A549 (cell line): ENCODE data around the gene MAML1.

ENCODE experiments used
- CTCF ChIP-seq: fragments of >200 bp; sonication (Bioruptor Twin); formaldehyde crosslinking; IDR thresholded peaks from 3 replicates; pipeline ENCODE4 v1.5.1; 2016
- MAZ ChIP-seq: fragments of 150-350 bp; IDR thresholded peaks from 2 replicates; pipeline ENCODE4 v1.6.1; 2014; ENCODE audit warnings: antibody characterized with exemption, low read depth, low read length, borderline replicate concordance
- POLR2A ChIP-seq: IDR thresholded peaks from 2 replicates; pipeline ENCODE4 v1.6.1; 2012; ENCODE audit warnings: mild to moderate bottlenecking, low read length

- no peak for TF ChIP-seq CTCF
- TF ChIP-seq MAZ, result no peak
- TF ChIP-seq POLR2A, result no peak
Observed at GRCh38 chr5:179800071-179800695, 67.6 kb downstream of the MAML1 start.
